Activated CD4-positive, alpha-beta T cell treated with anti-CD3 and anti-CD28 coated beads, Interleukin-2, Interleukin-6, amounts not matched to agents 100 ng/mL and 50 ng/mL, durations not matched to agents 16 hours and 8 hours (primary cell): Measurements from ENCODE around the gene CUTC.
A peak's percentile ranks its signal among the peaks of the same experiment; 100 is the strongest.
"Not testable (repeated sequence)": the region's sequence is repeated elsewhere in the genome, so short reads cannot be mapped to it uniquely, and the experiment has no call there.

Experiments
- DNase-seq: peaks from one replicate; pipeline ENCODE4 v3.0.0-alpha.2; 2020

The CUTC gene

DNA sequence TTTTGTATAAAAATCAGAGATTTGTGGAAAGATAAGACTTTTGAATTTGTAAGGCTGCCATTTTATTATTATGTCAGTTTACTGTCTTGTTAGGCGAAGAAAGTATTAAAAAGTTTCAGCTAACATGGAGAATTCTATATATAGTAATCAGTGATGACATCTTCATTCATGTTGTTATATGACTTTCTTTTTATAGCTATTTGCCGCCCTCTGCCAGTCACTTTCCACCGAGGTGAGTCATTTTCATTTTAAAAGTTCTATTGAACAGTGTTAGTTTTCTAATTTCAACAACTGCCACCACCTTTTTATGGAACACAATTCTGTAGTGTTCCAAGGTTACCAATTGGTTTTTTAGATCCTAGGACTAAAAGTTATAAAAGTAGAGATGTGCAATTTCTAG lies 11.8 kb downstream of the CUTC start:
- no peak for DNase-seq

DNA sequence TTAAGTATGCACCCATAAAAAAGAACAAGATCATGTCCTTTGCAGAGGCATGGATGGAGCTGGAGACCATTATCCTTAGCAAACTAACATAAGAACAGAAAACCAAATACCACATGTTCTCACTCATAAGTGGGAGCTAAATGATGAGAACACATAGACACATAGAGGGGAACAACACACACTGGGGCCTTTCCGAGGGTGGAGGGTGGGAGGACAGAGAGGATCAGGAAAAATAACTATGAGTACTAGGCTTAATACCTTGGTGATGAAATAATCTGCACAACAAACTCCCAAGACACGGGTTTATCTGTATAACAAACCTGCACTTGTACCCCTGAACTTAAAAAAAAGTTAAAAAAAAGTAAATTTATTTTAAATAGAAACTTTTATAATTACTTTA lies 14.1 kb downstream of the CUTC start:
- DNase-seq = not testable (repeated sequence)

DNA sequence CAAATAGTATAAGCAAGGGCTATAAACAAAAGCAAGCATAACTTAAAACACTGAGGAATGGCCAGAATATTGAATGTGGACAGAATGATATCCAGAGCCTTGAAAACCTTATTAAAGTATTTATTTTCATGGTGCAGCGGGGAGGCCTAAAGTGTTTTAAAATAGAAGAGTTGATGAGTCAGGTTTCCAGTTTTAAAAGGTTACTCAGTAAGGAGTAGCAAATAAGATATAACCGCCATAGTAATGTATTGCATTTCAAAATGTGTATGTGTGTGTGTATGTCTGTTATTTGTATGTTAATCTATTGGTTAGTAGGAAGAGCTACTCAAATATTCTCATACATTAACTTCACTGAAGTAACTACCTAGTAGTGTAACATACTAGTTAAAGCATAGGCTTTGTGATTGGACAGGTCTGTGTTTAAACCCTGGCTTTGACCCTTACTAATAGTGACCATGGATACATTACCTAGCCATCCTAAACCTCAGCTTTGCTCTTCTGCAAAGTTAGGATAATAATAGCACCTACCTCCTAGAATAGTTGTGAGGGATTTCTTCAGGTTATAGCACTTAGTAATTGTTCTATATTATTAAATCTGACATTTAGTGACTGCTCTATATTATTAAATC lies 16.9 kb downstream of the CUTC start:
- no peak for DNase-seq

DNA sequence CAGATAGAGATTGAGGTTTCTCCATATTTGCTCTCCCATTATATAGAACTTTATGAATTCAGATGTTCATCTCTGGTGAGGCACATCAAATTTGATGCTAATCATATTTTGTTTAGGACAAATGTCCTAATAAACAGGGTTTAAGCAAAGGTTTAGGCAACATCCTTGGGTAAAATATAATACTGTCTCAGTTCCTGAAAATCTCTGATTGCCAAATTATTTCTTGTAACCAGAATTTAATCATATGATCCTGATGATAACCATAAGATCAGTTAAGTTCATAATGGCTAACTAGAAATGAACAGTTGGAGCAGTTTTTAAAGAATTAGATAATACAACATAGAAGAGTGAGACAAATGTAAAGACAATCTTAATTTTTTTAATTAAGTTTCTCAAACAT lies 18.6 kb downstream of the CUTC start:
- no peak for DNase-seq

DNA sequence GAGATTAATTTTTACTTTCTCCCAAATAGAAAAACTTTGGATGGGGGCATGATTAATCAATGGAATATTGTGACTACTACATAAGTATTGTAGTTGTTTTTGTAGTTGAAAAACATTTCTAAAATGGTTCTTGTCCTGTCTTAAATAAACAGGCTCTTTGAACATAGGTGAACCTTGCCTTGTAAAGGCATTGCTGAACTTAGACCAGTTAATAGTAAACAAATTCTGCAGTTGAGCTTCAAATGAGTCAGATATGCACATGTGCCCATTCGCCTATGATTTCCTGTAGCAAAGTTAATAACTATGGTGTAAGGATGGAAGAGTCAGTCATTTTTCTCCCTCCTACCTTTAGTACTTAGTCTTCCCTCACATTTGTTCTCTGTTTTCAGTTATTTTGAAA lies 22.6 kb downstream of the CUTC start:
- no peak for DNase-seq

DNA sequence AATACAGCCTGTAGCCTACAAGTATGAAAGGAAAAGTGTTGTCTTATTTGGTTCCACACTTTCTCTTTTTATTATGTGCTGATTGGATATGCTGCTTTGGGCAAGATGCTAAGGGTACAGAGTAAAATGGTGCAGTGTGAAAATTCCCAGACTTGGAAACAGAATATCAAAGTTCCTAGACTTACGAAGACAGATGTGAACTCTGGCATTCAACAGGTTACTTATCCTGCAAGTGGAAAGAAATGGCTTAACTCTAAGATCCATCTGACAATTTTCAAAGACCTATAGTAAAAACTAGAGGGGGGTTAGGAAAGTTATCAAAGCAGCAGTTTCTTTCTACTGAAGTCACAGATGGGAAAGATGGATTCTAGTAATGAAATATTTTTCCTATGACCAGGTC lies 24.1 kb downstream of the CUTC start:
- DNase-seq = no peak

DNA sequence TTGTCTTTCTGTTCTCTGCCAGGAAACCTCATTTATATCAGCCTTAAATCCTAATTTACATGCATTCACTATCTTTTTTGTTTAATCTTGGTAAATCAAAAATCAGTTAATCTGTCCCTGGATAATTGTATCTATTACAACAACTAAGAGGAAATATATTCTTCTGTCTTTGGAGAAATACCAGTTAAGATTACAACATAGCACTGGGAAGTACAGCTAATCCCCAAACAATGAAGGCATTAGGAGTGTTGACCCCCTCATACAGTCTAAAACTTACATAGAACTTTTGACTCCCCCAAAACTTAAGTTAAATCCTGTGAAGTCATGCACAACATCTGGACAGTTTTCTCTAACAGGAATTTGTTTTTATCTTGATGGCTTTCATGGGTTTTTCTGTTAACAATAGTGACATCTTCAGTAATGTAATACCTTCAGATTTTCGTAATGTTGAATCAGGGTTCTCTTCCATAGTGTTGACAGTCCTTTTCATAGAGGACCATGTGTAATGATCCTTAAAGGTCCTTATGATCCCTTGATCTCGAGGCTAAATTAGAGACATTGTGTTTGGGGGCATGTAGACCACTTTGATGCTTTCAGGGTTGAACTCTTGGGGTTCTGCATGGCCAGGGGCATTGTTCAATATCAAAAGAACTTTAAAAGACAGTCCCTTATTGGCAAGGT lies 26.3 kb downstream of the CUTC start:
- DNase-seq = no peak

DNA sequence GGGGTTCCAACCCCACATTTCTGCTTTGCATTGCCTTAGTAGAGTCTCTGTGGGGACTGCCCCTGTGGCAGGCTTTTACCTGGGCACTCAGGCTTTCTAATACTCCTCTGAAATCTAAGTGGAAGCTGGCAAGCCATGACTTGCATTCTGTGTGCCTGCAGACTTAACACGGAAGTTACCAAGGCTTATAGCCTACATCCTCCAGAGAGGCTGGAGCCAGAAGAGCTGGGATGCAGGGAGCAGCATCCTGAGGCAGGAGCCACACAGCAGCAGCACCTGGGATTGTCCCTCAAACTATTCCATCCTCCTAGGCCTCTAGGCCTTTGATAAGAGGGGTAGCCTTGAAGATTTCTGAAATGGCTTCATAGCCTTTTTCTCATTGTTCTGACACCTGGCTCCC lies 28.3 kb downstream of the CUTC start:
- no peak for DNase-seq

DNA sequence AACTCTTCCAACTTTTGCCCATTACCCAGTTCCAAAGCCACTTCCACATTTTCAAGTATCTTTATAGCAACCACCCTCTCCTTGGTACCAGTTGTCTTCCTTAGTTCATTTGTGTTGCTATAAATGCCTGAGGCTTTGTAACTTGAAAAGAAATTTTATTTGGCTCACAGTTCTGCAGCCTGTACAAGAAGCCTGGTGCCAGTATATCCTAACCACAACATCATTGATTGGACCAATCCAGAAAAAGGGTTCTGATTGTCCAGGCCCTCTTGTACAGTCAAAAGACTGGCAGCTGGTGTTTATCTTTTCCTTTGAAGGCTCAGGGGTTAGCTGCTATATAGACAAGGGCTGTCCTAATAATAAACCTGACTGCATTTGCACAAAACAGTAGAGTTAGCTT lies 29.3 kb downstream of the CUTC start:
- no peak for DNase-seq

DNA sequence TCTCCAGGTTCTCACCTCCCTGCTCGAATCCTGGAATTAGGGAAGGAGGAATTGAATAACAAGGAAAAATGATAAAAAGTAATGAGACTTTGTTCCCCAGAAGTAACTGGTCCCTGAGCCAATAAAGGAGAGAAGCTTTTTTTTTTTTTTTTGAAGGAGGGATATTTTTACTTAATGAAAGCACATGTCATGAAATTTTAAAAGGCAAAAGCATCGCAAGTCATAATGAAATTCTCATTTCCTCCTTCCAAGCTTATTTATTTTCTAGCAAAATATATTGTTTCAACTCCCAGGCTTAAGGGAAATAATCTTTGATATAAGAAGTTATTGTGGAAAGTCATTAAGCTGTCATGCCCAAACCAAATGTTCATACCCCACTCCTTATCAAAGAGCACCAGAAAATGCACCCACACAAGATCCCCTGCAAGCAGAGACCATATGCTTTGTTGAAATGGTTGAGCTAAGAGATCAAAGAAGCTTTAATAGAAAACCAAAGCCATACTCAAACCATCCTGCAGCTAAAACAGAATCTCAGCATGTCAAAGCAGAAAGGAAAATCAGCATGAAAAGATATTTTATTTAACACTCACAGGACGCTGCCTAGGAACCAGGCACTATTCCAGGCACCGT lies 33.8 kb downstream of the CUTC start:
- DNase-seq = no peak

DNA sequence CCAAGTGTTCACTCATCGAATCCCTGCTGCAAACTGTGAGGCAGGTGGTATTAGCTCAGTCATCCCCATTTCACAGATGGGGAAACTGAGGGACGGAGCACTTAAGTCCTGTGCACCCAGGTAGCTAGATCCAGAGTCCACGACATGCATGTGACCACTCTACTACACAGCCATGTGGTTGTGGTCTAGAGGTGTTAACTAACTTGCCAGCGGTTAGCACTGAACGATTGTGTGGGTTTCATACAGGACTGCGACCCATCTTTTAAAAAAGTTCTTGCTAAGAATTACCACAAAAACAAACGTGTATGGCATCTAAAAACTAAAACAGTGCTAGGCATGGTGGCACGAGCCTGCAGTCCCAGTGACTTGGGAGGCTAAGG lies 34.3 kb downstream of the CUTC start:
- DNase-seq = peak; percentile 68

DNA sequence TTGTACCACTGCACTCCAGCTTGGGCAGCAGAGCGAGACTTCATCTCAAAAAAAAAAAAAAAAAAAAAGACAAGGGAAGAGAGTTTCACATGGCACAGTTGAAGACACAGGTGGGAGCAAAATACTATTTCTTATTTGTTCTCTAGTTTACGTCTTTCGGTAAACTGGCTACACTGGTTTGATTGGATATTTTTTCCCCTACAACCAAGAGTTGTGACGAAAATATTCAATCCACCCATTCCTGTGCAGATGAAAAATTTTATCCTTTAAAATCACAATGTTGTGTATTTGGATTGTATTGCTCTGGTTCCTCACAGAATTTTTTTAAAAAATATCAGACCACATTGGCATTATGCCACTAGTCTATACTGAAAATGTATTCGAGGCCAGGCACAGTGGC lies 35.9 kb downstream of the CUTC start:
- DNase-seq = no peak

DNA sequence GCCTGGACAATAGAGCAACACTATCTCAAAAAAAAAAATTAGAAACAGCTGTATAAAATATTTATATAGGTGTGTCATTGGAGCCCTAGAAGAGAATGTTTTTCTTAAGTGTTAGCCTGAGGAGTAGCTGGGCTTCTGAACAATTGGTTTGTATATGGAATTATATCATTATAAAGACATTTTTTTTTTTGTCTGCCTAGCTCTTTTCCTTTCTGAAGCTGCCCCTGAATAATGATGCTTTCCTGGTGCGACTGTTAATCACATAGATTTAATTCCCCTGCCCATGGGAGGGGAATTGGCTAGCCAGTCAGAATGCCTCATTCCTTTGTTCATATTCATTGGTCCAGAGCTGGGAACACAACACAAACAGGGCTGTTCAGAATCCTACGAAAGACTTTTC lies 36.5 kb downstream of the CUTC start:
- DNase-seq = no peak

DNA sequence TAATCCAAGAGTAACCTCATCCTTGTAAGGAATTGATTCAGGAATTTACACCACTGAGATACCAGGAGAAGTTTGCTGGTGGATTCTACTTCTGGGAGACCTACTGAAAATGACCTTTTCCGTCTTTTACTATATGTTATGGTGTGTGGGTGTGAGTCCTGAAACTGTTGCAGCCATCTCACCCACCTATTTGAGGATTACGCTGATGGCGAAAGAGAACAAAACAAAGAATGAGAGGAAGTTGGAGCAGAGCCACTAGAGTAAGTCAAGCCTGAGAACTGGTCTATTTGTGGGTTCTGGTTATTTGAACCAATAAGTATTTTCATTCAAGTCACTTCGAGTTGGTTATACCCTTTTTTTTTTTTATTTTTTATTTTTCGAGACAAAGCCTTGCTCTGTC lies 37.7 kb downstream of the CUTC start:
- DNase-seq = no peak

DNA sequence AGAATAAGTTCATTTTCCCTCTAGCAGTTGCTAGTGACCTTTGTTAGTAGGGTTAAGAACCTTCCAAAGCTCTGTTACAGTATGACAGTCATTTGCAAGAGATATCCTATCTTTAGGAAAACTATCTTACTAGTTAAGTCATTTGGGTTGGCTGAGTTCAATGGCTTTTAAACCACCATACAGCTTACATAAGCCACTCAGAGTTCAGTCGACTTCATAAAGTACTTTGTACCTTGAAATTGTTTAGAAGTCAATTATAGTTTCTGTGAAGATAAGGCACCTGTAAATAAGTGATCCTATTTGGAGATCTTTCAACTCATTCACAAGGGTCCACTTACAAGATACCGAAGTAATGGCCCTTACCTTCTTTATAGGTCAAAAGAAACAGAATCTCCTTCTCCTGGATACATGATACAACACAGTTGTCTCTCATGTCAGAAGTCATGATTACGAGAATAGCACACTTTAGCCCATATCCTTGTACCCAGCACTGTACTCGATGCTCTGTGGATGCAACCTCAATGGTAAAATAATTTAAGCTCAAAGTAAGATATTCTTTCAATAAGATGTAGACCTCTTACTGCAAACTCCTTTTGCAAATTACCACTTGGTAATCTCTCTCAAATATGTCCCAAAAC lies 38.5 kb downstream of the CUTC start:
- no peak for DNase-seq

DNA sequence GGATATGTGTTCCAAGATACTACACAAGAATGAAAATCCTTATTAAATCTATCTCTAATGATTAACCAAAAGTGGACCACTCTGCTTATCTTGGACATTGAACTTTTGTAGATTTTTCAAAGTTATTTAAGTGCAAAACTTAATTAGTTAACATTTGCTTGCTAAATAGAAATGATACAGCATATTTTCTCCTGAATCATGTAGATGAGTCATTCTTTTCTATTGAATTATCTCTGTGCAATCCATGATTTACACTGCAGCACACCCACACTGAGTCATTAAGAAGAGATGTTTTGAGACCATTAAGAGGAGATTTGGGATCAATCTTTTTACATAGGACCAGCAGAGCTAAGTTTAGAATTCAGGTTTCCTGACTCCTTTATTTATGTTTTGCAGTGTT lies 43.8 kb downstream of the CUTC start:
- peak; percentile 18 for DNase-seq

DNA sequence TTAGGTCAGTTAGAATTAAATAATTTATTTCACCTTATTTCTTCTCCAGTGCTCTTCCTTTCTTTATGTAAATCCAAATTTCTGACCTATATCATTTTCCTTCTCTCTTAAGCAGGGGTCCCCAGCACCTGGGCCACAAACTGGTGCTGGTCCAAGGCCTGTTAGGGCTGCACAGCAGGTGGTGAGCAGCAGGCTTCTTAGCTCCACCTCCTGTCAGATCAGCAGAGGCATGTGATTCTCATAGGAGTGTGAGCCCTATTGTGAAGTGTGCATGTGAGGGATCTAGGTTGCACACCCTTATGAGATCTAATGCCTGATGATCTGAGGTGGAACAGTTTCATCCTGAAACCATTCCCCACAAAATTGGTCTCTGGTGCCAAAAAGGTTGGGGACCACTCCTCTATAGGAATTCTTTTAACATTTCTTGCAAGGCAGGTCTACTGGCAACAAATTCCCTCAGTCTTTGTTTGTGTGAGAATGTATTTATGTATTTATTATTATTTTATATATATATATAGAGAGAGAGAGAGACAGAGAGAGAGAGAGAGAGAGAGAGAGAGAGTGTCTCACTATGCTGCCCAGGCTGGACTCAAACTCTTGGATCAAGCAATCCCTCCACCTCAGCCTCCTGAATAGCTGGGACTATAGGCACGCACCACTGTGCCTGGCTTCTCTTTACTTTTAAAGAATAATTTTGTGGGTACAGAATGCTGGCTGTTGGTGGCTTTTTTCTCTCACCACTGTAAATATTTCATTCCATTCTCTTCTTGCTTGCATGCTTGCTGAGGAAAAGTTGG lies 46.1 kb downstream of the CUTC start:
- DNase-seq = no peak

DNA sequence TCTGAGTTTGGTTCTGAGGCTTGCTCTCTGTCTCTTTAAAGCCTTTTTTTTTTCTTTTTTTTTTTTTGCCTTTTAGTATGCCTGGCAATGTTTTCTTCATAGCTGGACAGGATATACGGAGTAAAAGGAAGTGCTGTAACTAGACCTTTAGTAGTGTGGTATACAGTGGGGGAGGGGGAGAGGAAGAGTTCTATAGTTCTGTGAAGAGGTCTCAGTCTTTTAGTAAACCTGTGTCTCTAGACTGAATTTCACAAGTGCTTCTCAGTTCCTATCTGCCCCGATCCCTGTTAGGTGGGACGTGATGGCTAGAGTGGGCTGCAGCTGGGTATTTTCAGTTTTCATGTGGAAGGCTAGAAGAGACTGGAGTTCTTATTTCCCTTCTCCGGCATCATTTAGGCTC lies 47.3 kb downstream of the CUTC start:
- peak; percentile 18 for DNase-seq

DNA sequence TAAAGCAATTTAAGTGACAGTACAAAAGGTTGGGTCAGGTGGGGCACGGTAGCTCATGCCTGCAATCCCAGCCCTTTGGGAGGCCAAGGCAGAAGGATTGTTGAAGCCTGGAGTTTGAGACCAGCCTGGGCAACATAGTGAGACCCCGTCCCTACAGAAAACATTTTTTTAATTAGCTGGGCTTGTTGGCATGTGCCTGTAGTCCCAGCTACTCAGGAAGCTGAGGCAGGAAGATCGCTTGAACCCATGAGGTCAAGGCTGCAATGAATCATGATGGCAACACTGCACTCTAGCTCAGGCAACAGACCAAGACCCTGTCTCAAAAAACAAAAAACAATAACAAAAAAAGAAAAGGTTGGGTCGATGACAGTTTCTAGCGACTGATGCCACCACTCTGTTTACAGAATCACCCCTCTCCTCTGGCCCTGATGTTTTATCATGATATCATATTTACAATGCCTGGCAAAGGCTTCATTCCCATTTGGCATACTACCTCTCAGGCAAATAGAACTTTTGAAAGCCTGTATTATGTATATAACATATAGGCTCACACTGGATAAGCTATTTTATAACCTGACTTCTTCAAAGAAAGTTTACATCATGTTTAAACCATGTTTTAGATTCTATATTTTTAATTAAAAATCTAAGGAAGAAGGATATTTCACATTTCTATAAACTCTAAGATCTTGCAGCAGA lies 49.8 kb downstream of the CUTC start:
- DNase-seq = no peak

DNA sequence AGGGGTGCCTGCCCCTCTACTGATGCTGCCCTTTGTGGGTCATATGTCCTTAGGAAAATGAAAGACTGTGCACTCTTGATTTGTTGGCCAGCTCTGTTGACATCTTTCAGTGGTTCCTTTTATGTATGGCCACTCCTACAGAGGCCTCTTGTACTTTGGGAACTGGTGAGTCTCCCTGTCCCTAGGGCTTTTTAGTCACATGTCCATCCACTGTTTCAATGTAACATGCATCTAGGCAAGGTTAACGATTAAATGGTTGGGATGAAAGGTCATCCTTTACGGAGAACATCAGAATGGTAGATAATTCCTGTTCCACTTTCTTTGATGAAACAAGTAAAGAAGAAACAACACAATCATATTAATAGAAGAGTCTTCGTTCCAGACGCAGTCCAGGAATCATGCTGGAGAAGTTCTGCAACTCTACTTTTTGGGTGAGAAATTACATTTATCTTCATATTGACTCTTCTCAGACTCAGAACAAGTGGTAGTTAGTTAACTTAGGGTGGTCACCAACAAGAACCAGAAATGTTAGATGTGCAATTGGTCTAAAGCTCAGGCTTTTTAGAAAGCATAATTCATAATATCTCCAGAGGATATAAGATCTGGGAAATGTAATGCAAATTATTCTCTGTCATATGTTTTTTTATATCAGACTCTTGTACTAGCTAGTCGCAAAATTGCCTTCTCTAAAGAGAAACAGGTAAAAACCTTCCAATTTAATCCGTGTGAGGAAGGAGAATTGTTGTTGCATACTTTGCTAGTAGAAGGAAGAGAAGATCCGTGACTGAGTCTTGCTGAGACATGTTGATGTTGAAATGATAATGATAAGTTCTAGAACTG lies 50.6 kb downstream of the CUTC start, which contains the start of gene ABCC2:
Gene ABCC2 (plus strand): TSS at position 194 of the 840 bp plus-strand sequence. CDS start 205 bp downstream, at position 399.
- DNase-seq = no peak

DNA sequence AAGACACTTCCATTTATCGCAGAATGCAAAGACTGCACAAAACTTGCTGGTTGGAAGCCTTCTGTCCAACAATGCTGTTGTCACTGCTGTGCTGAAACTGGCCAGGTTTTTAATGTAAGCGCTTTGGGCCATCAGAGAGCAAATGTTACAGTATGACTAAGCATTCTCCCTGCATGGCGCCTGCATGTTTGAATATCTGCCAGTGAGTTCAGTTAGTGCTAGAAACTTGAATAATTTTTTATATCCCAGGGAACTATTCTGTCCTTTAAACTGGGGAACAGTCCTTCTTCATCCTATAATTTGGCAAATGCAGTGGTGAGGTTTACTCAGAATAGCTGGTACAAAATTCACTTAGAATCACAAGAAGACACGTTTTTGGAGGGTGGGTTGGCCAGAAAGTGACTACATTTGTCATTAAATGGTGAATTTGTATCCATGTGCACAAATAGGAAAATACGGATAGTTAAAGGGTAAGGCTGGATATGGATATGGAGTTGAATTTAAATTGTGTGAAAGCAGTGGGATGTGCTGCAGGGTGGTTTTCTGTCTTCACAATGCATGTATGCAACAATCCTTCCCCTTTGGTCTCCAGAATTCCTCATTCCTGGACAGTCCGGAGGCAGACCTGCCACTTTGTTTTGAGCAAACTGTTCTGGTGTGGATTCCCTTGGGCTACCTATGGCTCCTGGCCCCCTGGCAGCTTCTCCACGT lies 52.1 kb downstream of the CUTC start:
- no peak for DNase-seq
